Measurements from ENCODE around the gene TMPO. TPM values are rescaled to one million over a fixed set of nuclear protein-coding genes. Genes with fewer than 3 reads are reported as not detected.
"Not testable (repeated sequence)": the region's sequence is repeated elsewhere in the genome, so short reads cannot be mapped to it uniquely, and the experiment has no call there.

Gene TMPO
- total RNA-seq, 2 experiments from 2014 or later = 397 to 419 TPM

GRCh38 chr12:98561846-98562245 lies 46.5 kb downstream of the TMPO start:
- no peak for DNase-seq
- peaks cover 1% of the 10 kb centered on the region for H3K4me1 Mint-ChIP-seq
- no peak overlapping the region for H3K27ac Mint-ChIP-seq
- H3K36me3 Mint-ChIP-seq (ENCODE audit: low read depth) = peaks cover 3% of the 10 kb centered on the region
- ChIA-PET CTCF (interaction anchor here (0.6 to 1.4 kb wide), 4 partner anchors 9 to 71 kb away, joined by 3 to 5 read pairs (median 3); no protein-coding TSS in a partner anchor), POLR2A (no interaction called here)
- no peaks in the 10 kb centered on the region for H3K9me3 Mint-ChIP-seq
- H3K4me3 Mint-ChIP-seq = no peak overlapping the region
- H3K27me3 Mint-ChIP-seq = no peaks in the 10 kb centered on the region

- Mint-ChIP-seq H3K27me3 (no peaks in the 10 kb centered on the region), H3K4me3 (no peak overlapping the region), H3K9me3 (no peaks in the 10 kb centered on the region), H3K36me3 (ENCODE audit: low read depth) (no peaks in the 10 kb centered on the region), H3K27ac (no peak overlapping the region), H3K4me1 (no peaks in the 10 kb centered on the region)
- DNase-seq = no peak
- CTCF ChIA-PET = interaction anchor here (0.5 to 1.7 kb wide), 2 partner anchors 13 to 21 kb away, joined by 3 to 4 read pairs; no protein-coding TSS in a partner anchor
- POLR2A ChIA-PET = no interaction called here
Observed at GRCh38 chr12:98572010-98572409, 56.6 kb downstream of the TMPO start.

- CTCF ChIA-PET = no interaction called here
- Mint-ChIP-seq H3K9me3 (no peaks in the 10 kb centered on the region), H3K27ac (no peak overlapping the region), H3K36me3 (ENCODE audit: low read depth) (no peaks in the 10 kb centered on the region), H3K27me3 (no peaks in the 10 kb centered on the region), H3K4me1 (no peaks in the 10 kb centered on the region), H3K4me3 (no peak overlapping the region)
- no peak for DNase-seq
- POLR2A ChIA-PET = no interaction called here
Observed at GRCh38 chr12:98574110-98574509, 58.7 kb downstream of the TMPO start.

- Mint-ChIP-seq H3K4me1 (no peaks in the 10 kb centered on the region), H3K27ac (no peak overlapping the region), H3K27me3 (peaks cover 2% of the 10 kb centered on the region), H3K4me3 (no peak overlapping the region), H3K9me3 (no peaks in the 10 kb centered on the region), H3K36me3 (ENCODE audit: low read depth) (no peaks in the 10 kb centered on the region)
- DNase-seq = no peak
- CTCF ChIA-PET = interaction anchor here (0.6 to 1.0 kb wide), 4 partner anchors 10 to 525 kb away, joined by 3 to 6 read pairs (median 4); no protein-coding TSS in a partner anchor
- POLR2A ChIA-PET = no interaction called here
Observed at GRCh38 chr12:98575013-98575412, 59.6 kb downstream of the TMPO start.

- DNase-seq; H3K27ac Mint-ChIP-seq; H3K4me1 Mint-ChIP-seq; POLR2A ChIA-PET; H3K9me3 Mint-ChIP-seq; H3K36me3 Mint-ChIP-seq (ENCODE audit: low read depth); H3K4me3 Mint-ChIP-seq; CTCF ChIA-PET; H3K27me3 Mint-ChIP-seq: not testable (repeated sequence)
Observed at GRCh38 chr12:98576795-98577194, 61.4 kb downstream of the TMPO start.

GRCh38 chr12:98578392-98578791 lies 63.0 kb downstream of the TMPO start:
- CTCF ChIA-PET = interaction anchor here (3.9 kb wide), 1 partner anchor 15 kb away, joined by 17 read pairs; the partner anchor contains the start of gene SLC25A3
- no peak for DNase-seq
- H3K36me3 Mint-ChIP-seq (ENCODE audit: low read depth) = no peaks in the 10 kb centered on the region
- H3K27ac Mint-ChIP-seq = no peak overlapping the region
- H3K4me3 Mint-ChIP-seq = no peak overlapping the region
- H3K9me3 Mint-ChIP-seq = no peaks in the 10 kb centered on the region
- H3K4me1 Mint-ChIP-seq = no peaks in the 10 kb centered on the region
- POLR2A ChIA-PET = no interaction called here
- H3K27me3 Mint-ChIP-seq = peaks cover 4% of the 10 kb centered on the region

GRCh38 chr12:98578821-98579220 lies 63.4 kb downstream of the TMPO start:
- POLR2A ChIA-PET = no interaction called here
- no peaks in the 10 kb centered on the region for H3K4me1 Mint-ChIP-seq
- H3K4me3 Mint-ChIP-seq = no peak overlapping the region
- CTCF ChIA-PET = interaction anchor here (3.9 kb wide), 1 partner anchor 14 kb away, joined by 17 read pairs; the partner anchor contains the start of gene SLC25A3
- H3K36me3 Mint-ChIP-seq (ENCODE audit: low read depth) = no peaks in the 10 kb centered on the region
- no peak for DNase-seq
- H3K27me3 Mint-ChIP-seq = peaks cover 4% of the 10 kb centered on the region
- no peak overlapping the region for H3K27ac Mint-ChIP-seq
- no peaks in the 10 kb centered on the region for H3K9me3 Mint-ChIP-seq

GRCh38 chr12:98579347-98579746 lies 64.0 kb downstream of the TMPO start:
- Mint-ChIP-seq H3K27ac (no peak overlapping the region), H3K27me3 (peaks cover 4% of the 10 kb centered on the region), H3K4me3 (no peak overlapping the region), H3K9me3 (no peaks in the 10 kb centered on the region), H3K4me1 (no peaks in the 10 kb centered on the region), H3K36me3 (ENCODE audit: low read depth) (no peaks in the 10 kb centered on the region)
- POLR2A ChIA-PET = no interaction called here
- CTCF ChIA-PET = interaction anchor here (3.9 kb wide), 1 partner anchor 14 kb away, joined by 17 read pairs; the partner anchor contains the start of gene SLC25A3
- DNase-seq = no peak

GRCh38 chr12:98579835-98580234 lies 64.4 kb downstream of the TMPO start:
- Mint-ChIP-seq H3K27me3 (peaks cover 4% of the 10 kb centered on the region), H3K27ac (no peak overlapping the region), H3K4me3 (no peak overlapping the region), H3K4me1 (no peaks in the 10 kb centered on the region), H3K9me3 (no peaks in the 10 kb centered on the region), H3K36me3 (ENCODE audit: low read depth) (no peaks in the 10 kb centered on the region)
- no peak for DNase-seq
- POLR2A ChIA-PET = no interaction called here
- CTCF ChIA-PET = interaction anchor here (0.6 to 3.9 kb wide), 4 partner anchors 13 to 874 kb away, joined by 3 to 17 read pairs (median 4); partner anchors contain the start of gene SLC25A3

GRCh38 chr12:98580695-98581094 lies 65.3 kb downstream of the TMPO start:
- POLR2A ChIA-PET = no interaction called here
- Mint-ChIP-seq H3K4me1 (no peaks in the 10 kb centered on the region), H3K27ac (no peak overlapping the region), H3K36me3 (ENCODE audit: low read depth) (no peaks in the 10 kb centered on the region), H3K9me3 (no peaks in the 10 kb centered on the region), H3K4me3 (no peak overlapping the region), H3K27me3 (peaks cover 4% of the 10 kb centered on the region)
- CTCF ChIA-PET = interaction anchor here (1.5 to 3.9 kb wide), 2 partner anchors 12 to 14 kb away, joined by 4 to 17 read pairs; partner anchors contain the start of gene SLC25A3
- DNase-seq = no peak

GRCh38 chr12:98581101-98581500 lies 65.7 kb downstream of the TMPO start:
- Mint-ChIP-seq H3K4me3 (no peak overlapping the region), H3K4me1 (no peaks in the 10 kb centered on the region), H3K27me3 (peaks cover 4% of the 10 kb centered on the region), H3K27ac (no peak overlapping the region), H3K9me3 (no peaks in the 10 kb centered on the region), H3K36me3 (ENCODE audit: low read depth) (no peaks in the 10 kb centered on the region)
- ChIA-PET CTCF (interaction anchor here (1.5 to 3.9 kb wide), 2 partner anchors 12 to 14 kb away, joined by 4 to 17 read pairs; partner anchors contain the start of gene SLC25A3), POLR2A (interaction anchor here (0.6 kb wide), 1 partner anchor 657 kb away, joined by 3 read pairs; no protein-coding TSS in a partner anchor)
- no peak for DNase-seq

- CTCF ChIA-PET = interaction anchor here (3.9 kb wide), 1 partner anchor 11 kb away, joined by 17 read pairs; the partner anchor contains the start of gene SLC25A3
- no peaks in the 10 kb centered on the region for H3K4me1 Mint-ChIP-seq
- H3K27me3 Mint-ChIP-seq = peaks cover 4% of the 10 kb centered on the region
- POLR2A ChIA-PET = no interaction called here
- H3K9me3 Mint-ChIP-seq = no peaks in the 10 kb centered on the region
- H3K4me3 Mint-ChIP-seq = no peak overlapping the region
- H3K36me3 Mint-ChIP-seq (ENCODE audit: low read depth) = no peaks in the 10 kb centered on the region
- no peak for DNase-seq
- no peak overlapping the region for H3K27ac Mint-ChIP-seq
Observed at GRCh38 chr12:98582093-98582492, 66.7 kb downstream of the TMPO start.

- Mint-ChIP-seq H3K36me3 (ENCODE audit: low read depth) (no peaks in the 10 kb centered on the region), H3K4me1 (peaks cover 3% of the 10 kb centered on the region), H3K4me3 (no peak overlapping the region), H3K27me3 (peaks cover 2% of the 10 kb centered on the region), H3K27ac (no peak overlapping the region), H3K9me3 (no peaks in the 10 kb centered on the region)
- no peak for DNase-seq
- POLR2A ChIA-PET = no interaction called here
- CTCF ChIA-PET = interaction anchor here (1.3 to 1.7 kb wide), 3 partner anchors 8 to 20 kb away, joined by 3 to 6 read pairs (median 4); no protein-coding TSS in a partner anchor
Observed at GRCh38 chr12:98587084-98587483, 71.7 kb downstream of the TMPO start.

- ChIA-PET CTCF (interaction anchor here (2.2 kb wide), 1 partner anchor 25 kb away, joined by 9 read pairs; no protein-coding TSS in a partner anchor), POLR2A (no interaction called here)
- H3K9me3 Mint-ChIP-seq = no peaks in the 10 kb centered on the region
- H3K27me3 Mint-ChIP-seq = no peaks in the 10 kb centered on the region
- H3K27ac Mint-ChIP-seq = no peak overlapping the region
- peaks cover 21% of the 10 kb centered on the region for H3K36me3 Mint-ChIP-seq (ENCODE audit: low read depth)
- peaks cover 23% of the 10 kb centered on the region for H3K4me1 Mint-ChIP-seq
- no peak overlapping the region for H3K4me3 Mint-ChIP-seq
- no peak for DNase-seq
Observed at GRCh38 chr12:98591209-98591608, 75.8 kb downstream of the TMPO start.

All from activated CD4-positive, alpha-beta T cell treated with anti-CD3 and anti-CD28 coated beads, Interleukin-2, amount 10 ng/mL, durations not matched to agents 7 days and 5 days (primary cell).